ENCODE measurements around the gene PADI6. TPM values are rescaled to one million over a fixed set of nuclear protein-coding genes. Genes with fewer than 3 reads are reported as not detected.

Gene PADI6
- total and polyA plus RNA-seq, 9 of the 15 experiments (the other 6 are each of a cell fraction or from before 2014, with no cell fraction given) = not detected

DNA sequence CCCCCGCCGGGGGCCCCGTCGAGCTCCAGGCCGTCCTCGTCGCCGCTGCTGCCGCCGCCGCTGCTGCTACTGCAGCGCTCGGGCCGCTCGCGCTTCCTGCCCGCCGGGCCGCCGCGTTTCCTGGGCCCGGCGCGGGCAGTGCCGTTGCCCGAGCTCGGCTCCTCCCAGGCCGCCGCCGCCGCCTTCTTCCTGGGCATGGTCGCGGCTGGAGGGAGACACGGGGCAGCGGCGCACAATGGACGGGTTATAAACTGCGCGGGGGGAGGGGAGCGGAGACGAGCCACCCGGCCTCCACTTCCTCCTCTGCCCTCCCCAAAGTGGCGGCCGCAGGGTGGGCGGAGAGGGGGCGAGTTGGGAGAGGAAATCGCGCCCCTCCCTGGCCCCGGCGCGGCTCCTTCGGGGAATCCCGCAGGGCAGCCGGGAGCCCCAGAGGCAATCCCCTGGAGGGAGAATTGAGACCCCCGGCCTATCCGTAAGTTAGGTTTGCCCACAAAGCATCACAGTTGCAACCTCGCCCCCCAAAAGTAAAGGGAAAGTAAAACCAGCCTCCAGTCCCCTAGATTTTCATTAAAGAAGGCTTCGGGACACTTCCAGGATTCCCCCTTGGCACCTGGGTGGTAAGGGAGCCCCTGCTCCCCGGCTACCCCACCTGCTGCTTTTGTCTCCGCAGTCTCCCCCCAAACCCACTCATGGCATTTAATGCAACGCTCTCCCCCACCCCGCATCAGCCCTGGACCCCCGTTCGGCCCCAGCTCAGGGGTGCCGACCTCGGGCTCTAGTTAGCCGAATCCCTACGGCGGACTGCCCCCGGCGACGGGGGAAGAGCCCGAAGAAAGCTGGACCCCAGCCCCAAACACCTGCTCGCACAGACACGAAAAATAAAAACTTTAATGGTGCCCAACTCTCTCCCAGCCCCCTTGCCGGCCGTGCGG is 66.6 kb downstream of the PADI6 start (continued):
- TF ChIP-seq E2F3 (CRISPR knock-in tag; IDR thresholded peaks at IDR 0.05) (no peak), KDM5B (IDR thresholded peaks at IDR 0.05; ENCODE audit: insufficient replicate concordance, low read depth, low read length) (peak; percentile 41), POLR2AphosphoS5 (IDR thresholded peaks at IDR 0.05; ENCODE audit: control insufficient read depth, insufficient read depth, low read depth, low read length) (peak; percentile 57; the same call in 1 of the 2 replicates), SRSF3 (IDR thresholded peaks at IDR 0.05; ENCODE audit: insufficient read depth, low read length) (no peak), RBM14 (IDR thresholded peaks at IDR 0.05; ENCODE audit: borderline replicate concordance, insufficient read depth, low read depth, low read length) (0 out of 2 replicates have a peak, but pooled peaks have one; percentile 45), NFIC (IDR thresholded peaks at IDR 0.05) (0 out of 2 replicates have a peak, but pooled peaks have one; percentile 33), EHMT2 (IDR thresholded peaks at IDR 0.05) (no peak), CHD1 (IDR thresholded peaks at IDR 0.05; ENCODE audit: low read length) (peak; percentile 92), ETV1 (tag; conservative IDR thresholded peaks at IDR 0.05; ENCODE audit: low read depth) (0 out of 2 replicates have a peak, but pooled peaks have one; percentile 32), NR3C1 (CRISPR knock-in tag; IDR thresholded peaks at IDR 0.05) (no peak), MECOM (CRISPR knock-in tag; IDR thresholded peaks at IDR 0.05) (no peak), TCF3 (CRISPR knock-in tag; IDR thresholded peaks at IDR 0.05) (no peak), HMGN3 (IDR thresholded peaks at IDR 0.05; ENCODE audit: borderline replicate concordance, extremely low read depth, insufficient read length, low read depth, low read length) (peak; percentile 54), NEUROD1 (IDR thresholded peaks at IDR 0.05; ENCODE audit: borderline replicate concordance, low read depth, low read length, partially characterized antibody) (no peak), ZNF584 (CRISPR knock-in tag; IDR thresholded peaks at IDR 0.05; ENCODE audit: low read depth) (no peak), EP300 (IDR thresholded peaks at IDR 0.05; ENCODE audit: low read length) (no peak)
- TF ChIP-seq, protein P1, sequence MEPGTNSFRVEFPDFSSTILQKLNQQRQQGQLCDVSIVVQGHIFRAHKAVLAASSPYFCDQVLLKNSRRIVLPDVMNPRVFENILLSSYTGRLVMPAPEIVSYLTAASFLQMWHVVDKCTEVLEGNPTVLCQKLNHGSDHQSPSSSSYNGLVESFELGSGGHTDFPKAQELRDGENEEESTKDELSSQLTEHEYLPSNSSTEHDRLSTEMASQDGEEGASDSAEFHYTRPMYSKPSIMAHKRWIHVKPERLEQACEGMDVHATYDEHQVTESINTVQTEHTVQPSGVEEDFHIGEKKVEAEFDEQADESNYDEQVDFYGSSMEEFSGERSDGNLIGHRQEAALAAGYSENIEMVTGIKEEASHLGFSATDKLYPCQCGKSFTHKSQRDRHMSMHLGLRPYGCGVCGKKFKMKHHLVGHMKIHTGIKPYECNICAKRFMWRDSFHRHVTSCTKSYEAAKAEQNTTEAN (CRISPR knock-in tag; IDR thresholded peaks at IDR 0.05) = no peak
- TF ChIP-seq, protein P2, sequence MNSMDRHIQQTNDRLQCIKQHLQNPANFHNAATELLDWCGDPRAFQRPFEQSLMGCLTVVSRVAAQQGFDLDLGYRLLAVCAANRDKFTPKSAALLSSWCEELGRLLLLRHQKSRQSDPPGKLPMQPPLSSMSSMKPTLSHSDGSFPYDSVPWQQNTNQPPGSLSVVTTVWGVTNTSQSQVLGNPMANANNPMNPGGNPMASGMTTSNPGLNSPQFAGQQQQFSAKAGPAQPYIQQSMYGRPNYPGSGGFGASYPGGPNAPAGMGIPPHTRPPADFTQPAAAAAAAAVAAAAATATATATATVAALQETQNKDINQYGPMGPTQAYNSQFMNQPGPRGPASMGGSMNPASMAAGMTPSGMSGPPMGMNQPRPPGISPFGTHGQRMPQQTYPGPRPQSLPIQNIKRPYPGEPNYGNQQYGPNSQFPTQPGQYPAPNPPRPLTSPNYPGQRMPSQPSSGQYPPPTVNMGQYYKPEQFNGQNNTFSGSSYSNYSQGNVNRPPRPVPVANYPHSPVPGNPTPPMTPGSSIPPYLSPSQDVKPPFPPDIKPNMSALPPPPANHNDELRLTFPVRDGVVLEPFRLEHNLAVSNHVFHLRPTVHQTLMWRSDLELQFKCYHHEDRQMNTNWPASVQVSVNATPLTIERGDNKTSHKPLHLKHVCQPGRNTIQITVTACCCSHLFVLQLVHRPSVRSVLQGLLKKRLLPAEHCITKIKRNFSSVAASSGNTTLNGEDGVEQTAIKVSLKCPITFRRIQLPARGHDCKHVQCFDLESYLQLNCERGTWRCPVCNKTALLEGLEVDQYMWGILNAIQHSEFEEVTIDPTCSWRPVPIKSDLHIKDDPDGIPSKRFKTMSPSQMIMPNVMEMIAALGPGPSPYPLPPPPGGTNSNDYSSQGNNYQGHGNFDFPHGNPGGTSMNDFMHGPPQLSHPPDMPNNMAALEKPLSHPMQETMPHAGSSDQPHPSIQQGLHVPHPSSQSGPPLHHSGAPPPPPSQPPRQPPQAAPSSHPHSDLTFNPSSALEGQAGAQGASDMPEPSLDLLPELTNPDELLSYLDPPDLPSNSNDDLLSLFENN (IDR thresholded peaks at IDR 0.05; ENCODE audit: low read depth in 2 of 2, low read length in 2 of 2) = no peak
- TF ChIP-seq, protein P3, sequence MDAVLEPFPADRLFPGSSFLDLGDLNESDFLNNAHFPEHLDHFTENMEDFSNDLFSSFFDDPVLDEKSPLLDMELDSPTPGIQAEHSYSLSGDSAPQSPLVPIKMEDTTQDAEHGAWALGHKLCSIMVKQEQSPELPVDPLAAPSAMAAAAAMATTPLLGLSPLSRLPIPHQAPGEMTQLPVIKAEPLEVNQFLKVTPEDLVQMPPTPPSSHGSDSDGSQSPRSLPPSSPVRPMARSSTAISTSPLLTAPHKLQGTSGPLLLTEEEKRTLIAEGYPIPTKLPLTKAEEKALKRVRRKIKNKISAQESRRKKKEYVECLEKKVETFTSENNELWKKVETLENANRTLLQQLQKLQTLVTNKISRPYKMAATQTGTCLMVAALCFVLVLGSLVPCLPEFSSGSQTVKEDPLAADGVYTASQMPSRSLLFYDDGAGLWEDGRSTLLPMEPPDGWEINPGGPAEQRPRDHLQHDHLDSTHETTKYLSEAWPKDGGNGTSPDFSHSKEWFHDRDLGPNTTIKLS (IDR thresholded peaks at IDR 0.05; ENCODE audit: borderline replicate concordance, low read depth) = peak; percentile 65; the same call in 1 of the 2 replicates
